Loucy (cell line): Measurements from ENCODE around the gene RIMBP2.

Experiments used
- H2AFZ ChIP-seq: fragments of 200-600 bp; sonication (generic); 2 replicates; pipeline ENCODE4 v1.6.0; 2016; ENCODE audit warnings: antibody characterized with exemption, mild to moderate bottlenecking, low read length, moderate library complexity
- H3F3A ChIP-seq: fragments of 200-600 bp; 2 replicates; pipeline ENCODE4 v1.6.0; 2016; ENCODE audit warnings: antibody characterized with exemption, low read depth, mild to moderate bottlenecking
- H3K27me3 ChIP-seq: fragments of 200-600 bp; sonication (generic); 2 replicates; pipeline ENCODE4 v1.6.1; 2014; ENCODE audit warnings: low read length, mild to moderate bottlenecking; ENCODE audit not compliant: insufficient read depth, poor library complexity, severe bottlenecking
- H3K36me3 ChIP-seq: fragments of 200-600 bp; sonication (generic); 2 replicates; pipeline ENCODE4 v1.6.1; 2016; ENCODE audit warnings: low read length; ENCODE audit not compliant: insufficient read depth
- H3K4me1 ChIP-seq: fragments of 200-600 bp; sonication (generic); 2 replicates; pipeline ENCODE4 v1.5.1; 2014; ENCODE audit warnings: low read length, mild to moderate bottlenecking; ENCODE audit not compliant: insufficient read depth, poor library complexity, severe bottlenecking
- H3K4me2 ChIP-seq: fragments of 200-600 bp; sonication (generic); 2 replicates; pipeline ENCODE4 v1.6.0; 2014; ENCODE audit warnings: antibody characterized with exemption, low read length, low read depth, mild to moderate bottlenecking; ENCODE audit not compliant: poor library complexity, severe bottlenecking
- H3K4me3 ChIP-seq: fragments of 200-600 bp; sonication (generic); 2 replicates; pipeline ENCODE4 v1.5.1; 2014; ENCODE audit warnings: low read length, mild to moderate bottlenecking, mixed read lengths; ENCODE audit not compliant: poor library complexity, severe bottlenecking
- H3K79me2 ChIP-seq: fragments of 200-600 bp; sonication (generic); 2 replicates; pipeline ENCODE4 v1.6.1; 2014; ENCODE audit warnings: low read length; ENCODE audit not compliant: insufficient read depth
- H3K9ac ChIP-seq: fragments of 200-600 bp; sonication (generic); 2 replicates; pipeline ENCODE4 v1.6.0; 2014; ENCODE audit warnings: mild to moderate bottlenecking, low read depth, low read length, moderate library complexity; ENCODE audit not compliant: poor library complexity, severe bottlenecking
- H3K9me2 ChIP-seq: fragments of 200-600 bp; sonication (generic); replicated peaks from 2 replicates; pipeline ENCODE4 v1.6.1; 2016; ENCODE audit warnings: low read depth, low read length, mixed read lengths
- H3K9me3 ChIP-seq: fragments of 200-600 bp; sonication (generic); 2 replicates; pipeline ENCODE4 v1.6.1; 2014; ENCODE audit warnings: mild to moderate bottlenecking, antibody characterized with exemption, low read length, low read depth; ENCODE audit not compliant: insufficient read depth
- H4K20me1 ChIP-seq: fragments of 200-600 bp; sonication (generic); 2 replicates; pipeline ENCODE4 v1.6.0; 2014; ENCODE audit warnings: antibody characterized with exemption, low read length, mild to moderate bottlenecking; ENCODE audit not compliant: insufficient read depth, poor library complexity, severe bottlenecking
- CTCF ChIP-seq: fragments of 200-600 bp; sonication (generic); conservative IDR thresholded peaks from 2 replicates; pipeline ENCODE4 v1.5.1; 2014; ENCODE audit warnings: mild to moderate bottlenecking, antibody characterized with exemption, low read length
- EZH2phosphoT487 ChIP-seq: fragments of 200-600 bp; IDR thresholded peaks from 2 replicates; pipeline ENCODE4 v1.6.1; 2018; ENCODE audit warnings: antibody characterized with exemption, mild to moderate bottlenecking, moderate library complexity, borderline replicate concordance

RIMBP2 gene

GRCh38 chr12:130703733-130704375, 12.2 kb downstream of the RIMBP2 start:
- no peaks in the 10 kb centered on the region for H3K79me2 ChIP-seq
- no peaks in the 10 kb centered on the region for H3F3A ChIP-seq
- H3K4me1 ChIP-seq, result no peaks in the 10 kb centered on the region
- no peaks in the 10 kb centered on the region for H3K9me2 ChIP-seq
- H3K9me3 ChIP-seq, result peaks cover 4% of the 10 kb centered on the region; the same call in 1 of the 2 replicates
- H3K4me3 ChIP-seq, result no peak overlapping the region
- no peak overlapping the region for H2AFZ ChIP-seq
- H3K4me2 ChIP-seq, result no peak overlapping the region
- no peak for TF ChIP-seq EZH2phosphoT487
- H3K36me3 ChIP-seq, result no peaks in the 10 kb centered on the region
- no peaks in the 10 kb centered on the region for H3K27me3 ChIP-seq
- H3K9ac ChIP-seq, result no peak overlapping the region
- H4K20me1 ChIP-seq, result no peaks in the 10 kb centered on the region

- Histone ChIP-seq H3K4me1 (no peaks in the 10 kb centered on the region), H3K4me3 (no peak overlapping the region), H3K36me3 (no peaks in the 10 kb centered on the region), H3K79me2 (no peaks in the 10 kb centered on the region), H3K9me2 (no peaks in the 10 kb centered on the region), H4K20me1 (no peaks in the 10 kb centered on the region), H3F3A (no peaks in the 10 kb centered on the region), H2AFZ (no peak overlapping the region), H3K27me3 (no peaks in the 10 kb centered on the region), H3K4me2 (no peak overlapping the region), H3K9me3 (peaks cover 4% of the 10 kb centered on the region; the same call in 1 of the 2 replicates), H3K9ac (no peak overlapping the region)
- TF ChIP-seq EZH2phosphoT487 (no peak), CTCF (no peak)
Measured at GRCh38 chr12:130702966-130703732, 12.9 kb downstream of the RIMBP2 start.

- TF ChIP-seq EZH2phosphoT487, result no peak
- TF ChIP-seq CTCF, result no peak
- Histone ChIP-seq H3K4me2 (no peak overlapping the region), H4K20me1 (no peaks in the 10 kb centered on the region), H3K9ac (no peak overlapping the region), H3F3A (no peaks in the 10 kb centered on the region), H3K79me2 (no peaks in the 10 kb centered on the region), H3K9me3 (peaks cover 2% of the 10 kb centered on the region; the same call in 1 of the 2 replicates), H3K27me3 (no peaks in the 10 kb centered on the region), H3K36me3 (no peaks in the 10 kb centered on the region), H3K4me3 (no peak overlapping the region), H2AFZ (no peak overlapping the region), H3K4me1 (no peaks in the 10 kb centered on the region), H3K9me2 (no peaks in the 10 kb centered on the region)
Measured at GRCh38 chr12:130701402-130701744, 14.7 kb downstream of the RIMBP2 start.
